Endothelial cell of umbilical vein (primary cell): Measurements from ENCODE around the gene NHLRC1. TPM values are rescaled to one million over a fixed set of nuclear protein-coding genes. Genes with fewer than 3 reads are reported as not detected.

Experiments used
- Bru-seq: library from RNA; stranded (reverse); fragments of 400-500 nt; gene quantifications from one replicate; lab custom pipeline; 2021; lab: Mats Ljungman, UMichigan
- BruChase-seq, 2 experiments: library from RNA; stranded (reverse); fragments of 400-500 nt; gene quantifications; one replicate each; lab custom pipeline; 2021; lab: Mats Ljungman, UMichigan
- BruUV-seq: library from RNA; stranded (reverse); fragments of 400-500 nt; replicated peaks from 2 replicates; lab custom pipeline; 2021; lab: Mats Ljungman, UMichigan
- CTCF ChIA-PET: fragments of 300-600, 350-600 bp; sonication (Branson Sonifier 250); formaldehyde crosslinking; loops from one replicate; lab custom pipeline; 2021; ENCODE audit warnings: antibody characterized with exemption, inconsistent platforms; lab: Charles Lee
- POLR2A ChIA-PET: fragments of 300-600, 350-600 bp; sonication (Branson Sonifier 250); formaldehyde crosslinking; loops from one replicate; lab custom pipeline; 2021; ENCODE audit warnings: antibody characterized with exemption, inconsistent platforms; lab: Charles Lee
- DNase-seq: peaks from one replicate; pipeline ENCODE4 v3.0.0-alpha.2; 2011; ENCODE audit warnings: low read depth, low spot score
- FAIRE-seq: peaks from 2 replicates; lab custom pipeline; 2011; peaks lifted over from hg19 to GRCh38; lab: Jason Lieb, UNC
- H2AFZ ChIP-seq: 2 replicates; pipeline ENCODE4 v1.6.0; 2012; ENCODE audit warnings: low read depth, low read length, control low read depth, inconsistent platforms
- H3K27ac ChIP-seq: 2 replicates; pipeline ENCODE4 v1.5.1; 2011; ENCODE audit warnings: low read depth, mild to moderate bottlenecking, control low read depth, low read length, moderate library complexity; ENCODE audit not compliant: insufficient read depth
- H3K27me3 ChIP-seq, 2 experiments: 2 replicates each; pipeline versions ENCODE4 v1.6.0 to v1.6.1; 2011; ENCODE audit warnings: low read length in 2 of 2, mixed read lengths in 1 of 2; ENCODE audit not compliant: control insufficient read depth in 2 of 2, insufficient read depth in 2 of 2
- H3K36me3 ChIP-seq, 2 experiments: 2 replicates in 1 of 2; 3 replicates in 1 of 2; pipeline ENCODE4 v1.5.1; 2011; ENCODE audit warnings: low read length in 2 of 2, mild to moderate bottlenecking in 1 of 2, moderate library complexity in 1 of 2; ENCODE audit not compliant: control insufficient read depth in 2 of 2, insufficient read depth in 2 of 2; ENCODE audit errors: extremely low read depth in 1 of 2
- H3K4me1 ChIP-seq: 3 replicates; pipeline ENCODE4 v1.5.1; 2011; ENCODE audit warnings: mild to moderate bottlenecking, low read length; ENCODE audit not compliant: control insufficient read depth, insufficient read depth; ENCODE audit errors: extremely low read depth
- H3K4me2 ChIP-seq: 2 replicates; pipeline ENCODE4 v1.6.1; 2011; ENCODE audit warnings: low read length, control low read depth, mixed read lengths; ENCODE audit not compliant: insufficient read depth
- H3K4me3 ChIP-seq, 3 experiments: fragments of 200-600 bp in 1 of 3; sonication (generic), shearing (Covaris generic) in 1 of 3; replicated peaks in 1 of 3; 2 replicates each; pipeline ENCODE4 v1.5.1; 2011 to 2016; ENCODE audit warnings: control low read depth in 3 of 3, low read length in 3 of 3, mild to moderate bottlenecking in 2 of 3, inconsistent platforms in 1 of 3, low read depth in 1 of 3, moderate library complexity in 1 of 3; ENCODE audit not compliant: insufficient read depth in 1 of 3
- H3K79me2 ChIP-seq: 2 replicates; pipeline ENCODE4 v1.6.0; 2012; ENCODE audit warnings: low read length, inconsistent platforms; ENCODE audit not compliant: control insufficient read depth, insufficient read depth
- H3K9ac ChIP-seq: replicated peaks from 2 replicates; pipeline ENCODE3; 2011; ENCODE audit warnings: low read length, control low read depth; ENCODE audit not compliant: insufficient read depth; ENCODE audit errors: extremely low read depth
- H3K9me1 ChIP-seq: replicated peaks from 3 replicates; pipeline ENCODE4 v1.6.0; 2011; ENCODE audit warnings: mild to moderate bottlenecking, low read length; ENCODE audit not compliant: control insufficient read depth, insufficient read depth; ENCODE audit errors: extremely low read depth
- H3K9me3 ChIP-seq: replicated peaks from 2 replicates; pipeline ENCODE4 v1.5.1; 2012; ENCODE audit warnings: low read length, inconsistent platforms; ENCODE audit not compliant: control insufficient read depth, insufficient read depth
- H4K20me1 ChIP-seq: replicated peaks from 2 replicates; pipeline ENCODE3; 2011; ENCODE audit warnings: mild to moderate bottlenecking, low read length; ENCODE audit not compliant: control insufficient read depth, insufficient read depth; ENCODE audit errors: extremely low read depth
- CTCF ChIP-seq, 2 donors: IDR thresholded peaks; 1 replicate in 1 of 2; 2 replicates in 1 of 2; pipeline ENCODE4 v1.5.1; 2011; ENCODE audit warnings: low read length in 2 of 2, mild to moderate bottlenecking in 2 of 2, moderate library complexity in 2 of 2, control low read depth in 1 of 2, inconsistent platforms in 1 of 2, low read depth in 1 of 2; ENCODE audit not compliant: insufficient read depth in 1 of 2; ENCODE audit errors: extremely low read depth in 1 of 2
- FOS ChIP-seq: IDR thresholded peaks from 2 replicates; pipeline ENCODE4 v1.6.1; 2011; ENCODE audit warnings: mild to moderate bottlenecking, low read length, moderate library complexity, borderline replicate concordance; ENCODE audit not compliant: insufficient read depth
- GATA2 ChIP-seq: IDR thresholded peaks from 2 replicates; pipeline ENCODE4 v1.7.0; 2011; ENCODE audit warnings: low read depth, mild to moderate bottlenecking, moderate library complexity, mixed read lengths, low read length; ENCODE audit not compliant: insufficient read length, insufficient read depth
- MAX ChIP-seq: IDR thresholded peaks from 2 replicates; pipeline ENCODE4 v1.6.1; 2011; ENCODE audit not compliant: insufficient read depth, insufficient read length
- MYC ChIP-seq: IDR thresholded peaks from one replicate; pipeline ENCODE4 v1.6.1; 2011; ENCODE audit warnings: mild to moderate bottlenecking, low read depth, low read length
- POLR2A ChIP-seq: IDR thresholded peaks from 2 replicates; pipeline ENCODE4 v1.6.1; 2012; ENCODE audit warnings: low read depth, mild to moderate bottlenecking, control low read depth, low read length
- POLR2AphosphoS5 ChIP-seq: IDR thresholded peaks from 2 replicates; pipeline ENCODE4 v1.6.1; 2012; ENCODE audit warnings: low read depth, mild to moderate bottlenecking, control low read depth, low read length, moderate library complexity; ENCODE audit not compliant: insufficient read depth
- dilution Hi-C: fragments of 300-500 bp; cut with MboI; formaldehyde crosslinking; loops from one replicate; pipeline ENCODE4 v1.15.0; 2019; ENCODE audit warnings: low sequenced_read_pairs; ENCODE audit not compliant: extremely low pct_ligation_motif_present
- intact Hi-C: fragments of 100-400 bp; cut with micrococcal nuclease; formaldehyde crosslinking; loops from one replicate; pipeline ENCODE4 v1.10.0; 2022
- long read RNA-seq: library from polyadenylated mRNA; stranded (forward); transcript quantifications from one replicate; pipeline ENCODE4 v2.0.0, GENCODE V29; 2021
- polyA minus RNA-seq, 3 experiments: library from RNA; depleted of rRNA, polyadenylated mRNA; stranded (reverse); fragments of >200 nt; gene quantifications; 1 replicate in 1 of 3; 2 replicates in 2 of 3; pipeline ENCODE4 v1.2.3, GENCODE V29; 2011
- polyA plus RNA-seq, 4 experiments: library from polyadenylated mRNA; depleted of rRNA in 3 of 4; stranded (reverse) in 3 of 4; unstranded in 1 of 4; fragments of >200 nt; gene quantifications; 2 replicates each; pipeline versions ENCODE4 v1.2.1 to v1.2.3, GENCODE V29; 2011 to 2012; ENCODE audit warnings: missing spikeins in 1 of 4
- total RNA-seq: library from RNA; stranded (reverse); gene quantifications from 2 replicates; pipeline ENCODE4 v1.2.3, GENCODE V29; 2021

Gene NHLRC1
- total RNA-seq: 2.2 and 2.3 TPM in 2 replicates
- polyA plus RNA-seq: 1.7 and 2.1 TPM in 2 replicates
- polyA plus RNA-seq (2011; cell fraction: cytosol; rRNA removed): 0.89 and 1.3 TPM in 2 replicates
- 0.66 and 0.91 TPM in 2 replicates for polyA plus RNA-seq (2011; cell fraction: nucleus; rRNA removed)
- polyA plus RNA-seq (2012): 1.7 TPM in 2 replicates
- 0.74 and 1.4 TPM in 2 replicates for polyA minus RNA-seq
- polyA minus RNA-seq (2011; cell fraction: cytosol; rRNA and poly(A)+ RNA removed): not detected
- 1.2 and 2.0 TPM in 2 replicates for polyA minus RNA-seq (2011; cell fraction: nucleus; rRNA and poly(A)+ RNA removed)
- percentile 54 among the genes with signal in this experiment for Bru-seq, nascent RNA
- percentile 23 among the genes with signal in this experiment for BruChase-seq, experiment 1, labeled RNA remaining after a 6-hour chase
- percentile 46 among the genes with signal in this experiment for BruChase-seq, experiment 2, labeled RNA remaining after a 2-hour chase
- long read RNA-seq: 0 reads

- peaks cover 5% of the 10 kb centered on the region for H3K4me1 ChIP-seq
- H3K4me3 ChIP-seq: peak within 1 kb of the TSS in 1 of 3 experiments; percentile 35
- no peaks in the 10 kb centered on the region for H3K27me3 ChIP-seq
- no peaks in the 10 kb centered on the region for H3K36me3 ChIP-seq
- ChIA-PET CTCF (interaction anchor here (0.8 to 3.2 kb wide), 12 partner anchors 9 to 390 kb away, joined by 3 to 24 read pairs (median 3); partner anchors contain the start of gene KIF13A), POLR2A (no interaction called here)
- no peaks in the 10 kb centered on the region for H3K79me2 ChIP-seq
- peak within 1 kb of the TSS; percentile 74 for H2AFZ ChIP-seq
- no TSS peak for BruUV-seq
- peak within 1 kb of the TSS; percentile 21 for H3K4me2 ChIP-seq
- H3K9ac ChIP-seq: no peak within 1 kb of the TSS
- dilution Hi-C loops (no loop called here), intact Hi-C loops (loop anchor here (1.0 to 5.0 kb wide), 9 partner anchors 80 to 966 kb away; no protein-coding TSS in a partner anchor)
- peak; percentile 92 for DNase-seq
- no peaks in the 10 kb centered on the region for H4K20me1 ChIP-seq
- peak; percentile 46 for TF ChIP-seq MYC
- peak; percentile 94 to 97 for TF ChIP-seq CTCF (IDR thresholded peaks at IDR 0.05; ENCODE audit: extremely low read depth in 1 of 2, insufficient read depth in 1 of 2, low read depth in 1 of 2, low read length in 2 of 2)
- peak; percentile 80 for TF ChIP-seq POLR2AphosphoS5
- TF ChIP-seq MAX: peak; percentile 71
- no peak for TF ChIP-seq FOS
- no peak for TF ChIP-seq GATA2
- TF ChIP-seq POLR2A: peak; percentile 65
- no peak within 1 kb of the TSS for H3K27ac ChIP-seq
- peak; percentile 82 for FAIRE-seq
- H3K9me3 ChIP-seq: no peaks in the 10 kb centered on the region
- no peaks in the 10 kb centered on the region for H3K9me1 ChIP-seq
Measured at GRCh38 chr6:18122128-18123093, at the start of gene NHLRC1. NHLRC1 (minus strand) TSS chr6:18122677; CDS start chr6:18122606, 71 bp downstream.
